ENCODE measurements around the gene COL8A1.

Gene COL8A1

DNA sequence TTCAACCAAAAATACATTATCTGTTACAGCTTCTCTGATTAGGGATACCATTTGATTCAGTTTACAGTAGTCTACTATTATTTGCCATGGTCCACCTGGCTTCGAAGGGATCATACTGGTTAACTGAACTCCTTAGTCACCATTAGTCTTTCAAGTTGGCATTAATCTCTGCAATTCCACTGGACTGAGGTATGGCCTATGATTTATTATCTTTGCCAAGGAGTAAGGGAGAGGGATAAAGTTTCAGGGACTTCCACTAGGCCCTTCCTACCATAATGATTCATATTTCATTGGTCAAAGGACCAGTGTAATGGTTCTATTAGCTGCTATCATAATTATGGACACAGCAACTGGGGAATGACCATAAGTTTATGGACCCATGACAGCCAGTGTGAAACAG is 172.0 kb downstream of the COL8A1 start:
- TF ChIP-seq, protein P1, sequence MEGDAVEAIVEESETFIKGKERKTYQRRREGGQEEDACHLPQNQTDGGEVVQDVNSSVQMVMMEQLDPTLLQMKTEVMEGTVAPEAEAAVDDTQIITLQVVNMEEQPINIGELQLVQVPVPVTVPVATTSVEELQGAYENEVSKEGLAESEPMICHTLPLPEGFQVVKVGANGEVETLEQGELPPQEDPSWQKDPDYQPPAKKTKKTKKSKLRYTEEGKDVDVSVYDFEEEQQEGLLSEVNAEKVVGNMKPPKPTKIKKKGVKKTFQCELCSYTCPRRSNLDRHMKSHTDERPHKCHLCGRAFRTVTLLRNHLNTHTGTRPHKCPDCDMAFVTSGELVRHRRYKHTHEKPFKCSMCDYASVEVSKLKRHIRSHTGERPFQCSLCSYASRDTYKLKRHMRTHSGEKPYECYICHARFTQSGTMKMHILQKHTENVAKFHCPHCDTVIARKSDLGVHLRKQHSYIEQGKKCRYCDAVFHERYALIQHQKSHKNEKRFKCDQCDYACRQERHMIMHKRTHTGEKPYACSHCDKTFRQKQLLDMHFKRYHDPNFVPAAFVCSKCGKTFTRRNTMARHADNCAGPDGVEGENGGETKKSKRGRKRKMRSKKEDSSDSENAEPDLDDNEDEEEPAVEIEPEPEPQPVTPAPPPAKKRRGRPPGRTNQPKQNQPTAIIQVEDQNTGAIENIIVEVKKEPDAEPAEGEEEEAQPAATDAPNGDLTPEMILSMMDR (IDR thresholded peaks at IDR 0.05; ENCODE audit: low read depth, low read length) = no peak
- DNase-seq (ENCODE audit: extremely low read depth, low read depth) = no peak

DNA sequence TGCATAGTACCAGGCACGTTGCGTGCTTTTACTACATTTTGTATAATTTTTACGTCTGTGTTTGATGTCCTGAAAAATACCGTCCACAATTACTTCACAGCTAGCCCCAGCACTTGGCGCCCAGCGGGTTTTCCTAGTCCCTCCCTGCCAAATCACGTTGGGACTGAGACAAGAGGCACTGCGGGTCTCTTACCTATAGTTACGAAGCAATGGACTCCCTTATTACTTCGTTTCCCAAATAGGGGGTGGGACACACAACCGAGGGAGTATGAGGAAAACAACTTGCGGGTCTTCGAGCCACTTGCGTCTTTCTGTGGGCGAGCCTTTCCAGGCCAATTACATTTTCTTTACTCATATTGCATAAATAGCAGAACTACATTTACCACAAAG is 178.6 kb downstream of the COL8A1 start:
- TF ChIP-seq, protein P1 (IDR thresholded peaks at IDR 0.05; ENCODE audit: low read depth, low read length) = no peak
- DNase-seq (ENCODE audit: extremely low read depth, low read depth) = no peak

DNA sequence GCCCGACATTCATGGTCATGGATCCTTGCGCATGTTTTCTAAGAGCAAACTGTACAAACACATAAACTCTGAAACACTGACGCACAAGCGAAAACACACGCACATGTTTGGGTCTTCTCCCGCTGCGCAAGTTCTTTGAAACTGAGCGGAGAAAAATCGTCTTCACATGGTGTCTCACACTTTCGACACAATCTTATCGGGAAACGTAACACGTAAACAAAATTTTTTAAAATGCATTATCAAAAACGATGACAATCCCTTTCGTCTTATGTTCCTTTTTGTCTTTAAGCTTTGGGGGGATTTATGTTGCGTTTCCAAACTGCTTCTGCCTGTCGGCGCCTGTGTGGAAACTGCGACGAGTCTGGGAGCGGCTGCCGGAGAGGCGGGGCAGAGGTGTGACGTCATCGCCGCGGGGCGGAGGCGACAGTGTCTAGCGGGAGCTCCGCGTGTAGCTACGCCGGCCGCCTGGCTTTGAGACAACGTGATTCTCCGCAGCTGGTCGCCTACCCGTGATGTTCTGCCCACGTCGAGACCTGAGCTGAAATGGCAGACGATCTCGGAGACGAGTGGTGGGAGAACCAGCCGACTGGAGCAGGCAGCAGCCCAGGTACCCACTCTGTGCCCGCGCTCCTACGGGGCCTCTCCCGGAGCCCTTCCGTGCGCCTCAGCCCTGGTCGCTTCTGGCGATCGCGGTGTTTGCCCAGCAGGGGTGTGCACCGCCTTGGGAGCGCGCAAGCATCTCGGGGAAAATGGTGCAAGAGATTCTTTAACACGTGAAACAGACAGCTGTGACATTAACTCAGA is 179.2 kb downstream of the COL8A1 start, which contains the start of gene CMSS1:
Gene CMSS1, plus strand, starts transcription at position 426 of the 804 bp plus-strand sequence.
- TF ChIP-seq, protein P1 (IDR thresholded peaks at IDR 0.05; ENCODE audit: low read depth, low read length) = peak; percentile 12
- peak; percentile 60 for DNase-seq (ENCODE audit: extremely low read depth, low read depth)

DNA sequence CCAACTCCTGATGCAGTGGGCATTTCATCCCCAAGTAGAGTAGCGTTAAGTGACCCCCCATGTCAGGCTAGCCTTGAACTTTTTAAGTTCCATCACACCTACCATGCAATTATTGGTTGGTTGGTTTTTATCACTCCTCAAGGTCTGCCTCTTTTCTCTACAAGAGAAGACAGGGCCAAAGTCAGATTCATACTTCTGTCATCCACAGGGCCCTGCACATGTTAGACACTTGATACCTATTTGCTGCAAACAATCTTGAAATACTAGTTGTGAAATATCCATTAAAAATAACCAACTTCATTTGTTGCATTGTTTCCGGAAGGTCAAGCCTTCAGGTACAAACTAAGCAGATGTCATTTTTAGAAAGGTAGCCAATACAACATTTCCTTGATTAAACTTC is 180.4 kb downstream of the COL8A1 start:
- TF ChIP-seq, protein P1 (IDR thresholded peaks at IDR 0.05; ENCODE audit: low read depth, low read length) = no peak
- no peak for DNase-seq (ENCODE audit: extremely low read depth, low read depth)

DNA sequence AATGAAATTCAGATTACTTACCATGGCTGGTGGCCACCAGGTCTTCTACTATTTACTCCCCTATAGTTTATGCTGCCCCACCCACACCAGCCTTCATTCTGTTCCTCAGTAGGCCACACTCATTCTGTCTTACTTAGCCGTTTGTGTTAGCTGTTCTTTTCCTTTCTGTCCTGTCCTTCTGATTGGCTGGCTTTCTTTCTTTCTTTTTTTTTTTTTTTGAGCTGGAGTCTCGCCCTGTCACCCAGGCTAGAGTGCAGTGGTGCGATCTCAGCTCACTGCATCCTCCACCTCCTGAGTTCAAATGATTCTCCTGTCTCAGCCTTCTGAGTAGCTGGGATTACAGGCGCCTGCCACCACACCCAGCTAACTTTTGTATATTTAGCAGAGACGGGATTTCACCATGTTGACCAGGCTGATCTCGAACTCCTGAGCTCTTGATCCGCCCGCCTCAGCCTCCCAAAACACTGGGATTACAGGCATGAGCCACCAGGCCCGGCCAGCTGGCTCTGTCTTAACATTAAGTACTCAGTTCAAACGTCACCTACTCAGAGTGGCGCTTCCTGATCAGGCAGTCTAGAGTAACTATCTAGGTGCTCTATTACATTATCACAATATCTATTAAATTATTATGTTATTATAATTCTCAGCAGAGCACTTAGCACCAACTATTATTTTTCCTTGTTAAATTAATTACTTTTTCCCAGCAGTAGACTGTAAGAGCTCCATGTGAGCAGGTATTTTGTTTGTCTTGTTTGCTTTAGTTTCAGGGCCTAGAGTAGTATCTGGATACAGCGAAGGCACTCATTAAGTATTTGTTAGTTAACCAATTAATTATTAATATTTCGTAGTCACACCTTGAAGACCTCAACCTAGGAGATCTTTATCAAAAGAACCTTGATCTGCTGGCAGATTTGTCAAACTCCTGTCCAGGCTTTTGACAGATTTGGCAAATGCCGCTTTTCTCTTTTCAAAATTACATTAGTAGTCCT is 185.6 kb downstream of the COL8A1 start:
- DNase-seq (ENCODE audit: extremely low read depth, low read depth) = no peak
- TF ChIP-seq, protein P1 (IDR thresholded peaks at IDR 0.05; ENCODE audit: low read depth, low read length) = no peak

DNA sequence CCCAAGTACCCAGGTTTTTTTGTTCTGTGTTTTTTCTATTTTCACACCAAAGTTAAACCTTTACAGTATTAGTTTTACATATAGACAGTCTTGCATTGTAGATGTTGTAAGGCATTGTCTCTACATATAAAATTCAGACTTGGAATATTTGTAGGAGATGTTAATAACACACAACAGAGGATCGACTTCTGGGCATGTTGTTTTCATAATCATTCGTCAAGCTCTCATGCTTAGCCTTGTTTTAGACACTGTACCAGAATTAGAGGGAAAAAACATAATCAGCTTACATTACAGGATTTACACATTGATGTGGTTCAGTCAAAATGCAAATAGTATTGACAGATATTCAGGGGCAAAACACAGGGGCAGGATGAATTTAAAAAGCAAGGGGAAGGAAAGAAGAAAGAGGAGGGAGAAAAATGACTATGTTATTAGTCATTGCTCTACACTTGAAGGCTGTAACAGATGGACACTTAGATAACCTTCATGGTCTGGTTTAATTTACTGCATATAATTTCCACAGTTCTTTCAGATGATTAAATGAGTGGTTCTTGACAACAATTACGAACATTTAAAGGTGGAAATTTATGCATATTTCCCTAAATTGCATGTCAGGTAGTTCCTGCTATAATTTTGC is 186.7 kb downstream of the COL8A1 start:
- DNase-seq (ENCODE audit: extremely low read depth, low read depth) = no peak
- TF ChIP-seq, protein P1 (IDR thresholded peaks at IDR 0.05; ENCODE audit: low read depth, low read length) = no peak
